ENCODE measurements around the gene ARPC5L.

ARPC5L gene

DNA sequence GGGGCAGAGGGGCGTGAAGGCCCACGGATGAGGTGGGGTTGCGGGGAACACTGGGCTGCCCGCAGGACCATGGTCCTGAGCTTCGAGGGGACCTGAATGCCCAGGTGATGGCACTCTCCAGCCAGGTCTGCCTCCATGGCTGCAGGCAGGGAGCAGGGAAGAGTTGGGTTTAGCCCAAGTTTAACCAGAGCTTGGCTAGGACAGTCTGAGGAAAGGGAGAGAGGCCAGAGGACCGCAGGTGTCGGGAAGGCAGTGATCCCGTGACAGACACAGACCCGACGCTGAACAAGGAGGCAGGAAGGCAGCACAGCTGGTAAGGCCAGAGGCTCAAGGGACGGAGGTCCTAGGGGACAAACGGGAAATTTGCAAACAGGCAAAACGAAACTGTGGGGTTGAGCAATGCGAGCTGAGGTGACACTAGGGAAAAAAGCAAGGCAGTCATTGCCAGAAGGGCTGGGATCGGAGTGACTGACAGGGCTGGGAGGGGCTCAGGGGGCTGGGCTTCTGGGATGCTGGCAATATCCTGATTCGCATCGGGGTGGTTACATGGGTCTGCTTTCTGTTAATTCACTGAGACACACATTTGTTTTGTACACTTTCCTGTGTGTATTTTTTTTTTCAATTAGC is 25.0 kb downstream of the ARPC5L start:
- TF ChIP-seq, protein P1, sequence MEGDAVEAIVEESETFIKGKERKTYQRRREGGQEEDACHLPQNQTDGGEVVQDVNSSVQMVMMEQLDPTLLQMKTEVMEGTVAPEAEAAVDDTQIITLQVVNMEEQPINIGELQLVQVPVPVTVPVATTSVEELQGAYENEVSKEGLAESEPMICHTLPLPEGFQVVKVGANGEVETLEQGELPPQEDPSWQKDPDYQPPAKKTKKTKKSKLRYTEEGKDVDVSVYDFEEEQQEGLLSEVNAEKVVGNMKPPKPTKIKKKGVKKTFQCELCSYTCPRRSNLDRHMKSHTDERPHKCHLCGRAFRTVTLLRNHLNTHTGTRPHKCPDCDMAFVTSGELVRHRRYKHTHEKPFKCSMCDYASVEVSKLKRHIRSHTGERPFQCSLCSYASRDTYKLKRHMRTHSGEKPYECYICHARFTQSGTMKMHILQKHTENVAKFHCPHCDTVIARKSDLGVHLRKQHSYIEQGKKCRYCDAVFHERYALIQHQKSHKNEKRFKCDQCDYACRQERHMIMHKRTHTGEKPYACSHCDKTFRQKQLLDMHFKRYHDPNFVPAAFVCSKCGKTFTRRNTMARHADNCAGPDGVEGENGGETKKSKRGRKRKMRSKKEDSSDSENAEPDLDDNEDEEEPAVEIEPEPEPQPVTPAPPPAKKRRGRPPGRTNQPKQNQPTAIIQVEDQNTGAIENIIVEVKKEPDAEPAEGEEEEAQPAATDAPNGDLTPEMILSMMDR (IDR thresholded peaks at IDR 0.05; ENCODE audit: extremely low read depth, insufficient read depth, missing control alignments): no peak
- in situ Hi-C loops (cut with MboI; ENCODE audit: low pct_unique_long_range_greater_than_20kb, low sequenced_read_pairs, unreplicated experiment): no loop called here
- DNase-seq (ENCODE audit: low spot score): no peak

DNA sequence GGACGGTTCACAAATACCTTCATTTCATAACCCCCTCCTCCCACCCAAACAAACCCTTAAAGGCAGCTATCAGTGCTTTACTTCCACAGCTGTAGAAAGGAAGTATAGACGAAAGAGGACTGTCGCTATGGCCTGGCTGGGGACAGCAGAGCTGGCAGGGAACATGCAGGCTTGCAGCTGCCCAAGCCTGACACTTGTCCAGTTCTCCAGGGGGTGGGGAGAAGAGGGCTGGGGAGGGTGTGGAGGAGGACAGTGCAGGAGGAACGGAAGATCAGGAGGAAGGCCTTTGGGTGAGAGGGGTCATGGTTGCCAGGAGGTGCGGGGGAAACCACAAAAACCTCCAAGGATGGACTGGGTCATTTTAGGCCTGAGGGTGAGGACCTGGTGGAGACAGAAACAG is 25.9 kb downstream of the ARPC5L start:
- no peak for DNase-seq (ENCODE audit: low spot score)
- in situ Hi-C loops (cut with MboI; ENCODE audit: low pct_unique_long_range_greater_than_20kb, low sequenced_read_pairs, unreplicated experiment): no loop called here
- TF ChIP-seq, protein P1 (IDR thresholded peaks at IDR 0.05; ENCODE audit: extremely low read depth, insufficient read depth, missing control alignments): no peak

DNA sequence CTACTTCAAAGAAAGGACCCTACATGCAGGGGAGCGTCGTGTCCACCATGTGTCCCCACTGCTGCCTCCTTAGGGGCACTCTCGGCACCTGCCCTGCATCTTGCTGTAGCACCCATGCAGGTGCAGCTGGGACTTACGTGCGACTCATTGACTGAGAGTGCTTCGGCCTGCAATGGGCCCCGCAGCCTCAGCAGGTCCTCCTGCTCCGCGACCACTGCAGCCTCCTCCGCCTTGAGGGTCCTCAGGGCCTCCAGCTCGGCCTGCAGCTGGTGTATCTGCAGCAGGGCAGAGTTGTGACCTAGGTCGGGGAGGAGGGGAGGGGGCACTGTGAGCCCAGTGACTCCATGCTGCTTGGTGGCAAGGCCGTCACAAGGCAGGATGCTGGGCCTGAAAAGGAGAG is 27.1 kb downstream of the ARPC5L start:
- in situ Hi-C loops (cut with MboI; ENCODE audit: low pct_unique_long_range_greater_than_20kb, low sequenced_read_pairs, unreplicated experiment): no loop called here
- TF ChIP-seq, protein P1 (IDR thresholded peaks at IDR 0.05; ENCODE audit: extremely low read depth, insufficient read depth, missing control alignments): no peak
- DNase-seq (ENCODE audit: low spot score): no peak

DNA sequence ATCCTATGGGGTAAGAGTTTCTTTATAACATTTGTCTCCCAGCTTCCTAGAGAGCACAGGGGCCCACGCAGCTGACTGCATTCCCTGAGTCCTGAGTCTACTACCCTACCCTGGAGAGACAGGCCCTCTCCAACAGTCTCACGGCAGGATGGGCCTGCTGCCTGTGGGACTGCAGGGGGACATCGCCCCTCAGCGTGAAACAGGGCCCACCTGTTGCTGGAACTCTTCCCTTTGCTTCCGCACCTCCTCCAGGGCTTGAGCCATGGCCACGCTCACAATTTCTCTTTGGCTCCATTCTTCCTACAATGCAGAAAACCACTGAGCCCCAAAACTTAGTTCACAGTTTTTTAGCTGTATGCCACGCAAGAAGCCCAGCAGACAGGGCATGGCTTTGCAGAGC is 28.2 kb downstream of the ARPC5L start:
- DNase-seq (ENCODE audit: low spot score): no peak
- in situ Hi-C loops (cut with MboI; ENCODE audit: low pct_unique_long_range_greater_than_20kb, low sequenced_read_pairs, unreplicated experiment): no loop called here
- TF ChIP-seq, protein P1 (IDR thresholded peaks at IDR 0.05; ENCODE audit: extremely low read depth, insufficient read depth, missing control alignments): no peak

DNA sequence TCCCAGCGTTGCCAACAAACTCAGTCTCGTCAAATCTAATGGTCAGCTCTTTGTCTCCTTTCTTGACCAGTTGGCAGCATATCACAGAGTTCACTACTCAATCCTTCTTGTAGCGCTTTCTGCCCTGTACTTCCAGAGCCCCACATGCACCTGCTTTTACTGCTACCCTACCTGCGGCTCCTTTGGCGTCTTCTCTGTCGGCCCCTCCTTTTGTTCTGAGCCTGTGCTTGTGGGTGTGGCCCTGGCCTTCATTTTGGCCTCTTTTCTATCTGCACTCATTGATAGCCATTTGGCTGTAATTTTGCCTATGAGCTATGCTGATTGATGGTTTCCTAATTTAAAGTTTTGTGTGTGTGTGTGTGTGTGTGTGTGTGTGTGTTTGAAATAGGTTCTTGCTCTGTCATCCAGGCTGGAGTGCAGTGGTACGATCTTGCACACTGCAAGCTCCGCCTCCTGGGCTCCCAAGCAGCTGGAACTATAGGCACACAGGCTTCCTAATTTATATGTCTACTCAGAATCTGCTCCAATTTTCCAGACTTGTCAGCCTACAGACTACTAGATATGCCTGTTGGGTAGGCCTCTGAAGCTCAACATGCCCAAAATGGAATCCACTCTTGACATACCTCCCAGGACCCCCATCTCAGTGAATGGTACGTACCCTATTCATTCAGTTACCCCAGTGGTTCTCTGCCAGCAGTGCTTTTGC is 32.3 kb downstream of the ARPC5L start:
- DNase-seq (ENCODE audit: low spot score): no peak
- TF ChIP-seq, protein P1 (IDR thresholded peaks at IDR 0.05; ENCODE audit: extremely low read depth, insufficient read depth, missing control alignments): no peak
- in situ Hi-C loops (cut with MboI; ENCODE audit: low pct_unique_long_range_greater_than_20kb, low sequenced_read_pairs, unreplicated experiment): no loop called here

DNA sequence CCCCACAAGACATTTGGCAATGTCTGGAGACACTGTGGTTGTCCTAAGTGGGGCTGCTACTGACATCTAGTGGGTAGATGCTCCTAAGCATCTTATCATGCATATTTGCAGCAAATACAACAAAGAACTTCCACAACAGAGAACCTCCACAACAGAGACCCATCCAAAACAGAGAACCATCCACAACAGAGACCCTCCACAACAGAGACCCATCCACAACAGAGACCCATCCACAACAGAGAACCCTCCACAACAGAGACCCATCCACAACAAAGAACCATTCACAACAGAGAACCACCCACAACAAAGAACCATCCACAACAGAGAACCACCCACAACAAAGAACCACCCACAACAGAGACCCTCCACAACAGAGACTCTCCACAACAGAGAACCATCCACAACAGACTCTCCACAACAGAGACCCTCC is 32.8 kb downstream of the ARPC5L start:
- TF ChIP-seq, protein P1 (IDR thresholded peaks at IDR 0.05; ENCODE audit: extremely low read depth, insufficient read depth, missing control alignments): peak; percentile 66
- in situ Hi-C loops (cut with MboI; ENCODE audit: low pct_unique_long_range_greater_than_20kb, low sequenced_read_pairs, unreplicated experiment): no loop called here
- no peak for DNase-seq (ENCODE audit: low spot score)

Data from GM13977 (cell line).